BE2C (cell line): ENCODE results near the gene SARNP.

Experiments
- DNase-seq: peaks from one replicate; pipeline ENCODE4 v3.0.0-alpha.2; 2020
- H3K27me3 ChIP-seq: fragments of 250-450 bp; sonication (Bioruptor Pico); 2 replicates; pipeline ENCODE4 v1.5.1; 2020; ENCODE audit warnings: mild to moderate bottlenecking
- H3K36me3 ChIP-seq: fragments of 250-450 bp; sonication (Bioruptor Pico); 2 replicates; pipeline ENCODE4 v1.5.1; 2020; ENCODE audit warnings: mild to moderate bottlenecking
- H3K4me1 ChIP-seq: fragments of 250-450 bp; sonication (Bioruptor Pico); 2 replicates; pipeline ENCODE4 v1.5.1; 2020
- H3K4me3 ChIP-seq: 2 replicates; pipeline ENCODE4 v1.5.1; 2011; ENCODE audit warnings: low read depth, low read length
- H3K9me3 ChIP-seq: fragments of 250-450 bp; sonication (Bioruptor Pico); 2 replicates; pipeline ENCODE4 v1.5.1; 2020
- CTCF ChIP-seq: IDR thresholded peaks from 2 replicates; pipeline ENCODE4 v1.5.1; 2012; ENCODE audit warnings: mild to moderate bottlenecking, low read depth, low read length

SARNP gene

GRCh38 chr12:55757701-55758100 lies 59.8 kb downstream of the SARNP start:
- Histone ChIP-seq H3K4me3 (no peak overlapping the region), H3K27me3 (no peaks in the 10 kb centered on the region), H3K36me3 (peaks cover 80% of the 10 kb centered on the region), H3K9me3 (no peaks in the 10 kb centered on the region), H3K4me1 (no peaks in the 10 kb centered on the region)
- no peak for DNase-seq
- TF ChIP-seq CTCF: no peak

DNA sequence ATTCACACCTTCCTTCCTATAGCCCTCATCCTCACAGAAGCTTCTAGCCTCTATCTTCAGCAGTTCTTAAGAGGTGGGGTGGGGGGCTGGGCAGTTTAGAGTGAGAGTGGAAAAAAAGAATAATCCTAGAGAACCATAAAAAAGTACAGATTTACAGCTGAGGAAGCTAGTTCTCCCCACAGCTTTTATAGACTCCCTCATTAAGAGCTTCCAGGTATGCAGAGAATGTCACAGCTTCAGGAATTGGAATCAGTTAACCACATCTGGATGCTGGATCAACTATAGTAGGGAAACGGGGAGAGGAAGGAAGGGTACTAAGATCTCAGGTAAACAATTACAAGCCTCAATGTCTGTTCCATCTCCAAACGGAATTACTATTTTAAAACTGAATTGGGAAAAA lies 62.3 kb downstream of the SARNP start:
- DNase-seq: no peak
- Histone ChIP-seq H3K4me3 (no peak overlapping the region), H3K36me3 (peaks cover 90% of the 10 kb centered on the region), H3K27me3 (no peaks in the 10 kb centered on the region), H3K9me3 (no peaks in the 10 kb centered on the region), H3K4me1 (no peaks in the 10 kb centered on the region)
- TF ChIP-seq CTCF: no peak

DNA sequence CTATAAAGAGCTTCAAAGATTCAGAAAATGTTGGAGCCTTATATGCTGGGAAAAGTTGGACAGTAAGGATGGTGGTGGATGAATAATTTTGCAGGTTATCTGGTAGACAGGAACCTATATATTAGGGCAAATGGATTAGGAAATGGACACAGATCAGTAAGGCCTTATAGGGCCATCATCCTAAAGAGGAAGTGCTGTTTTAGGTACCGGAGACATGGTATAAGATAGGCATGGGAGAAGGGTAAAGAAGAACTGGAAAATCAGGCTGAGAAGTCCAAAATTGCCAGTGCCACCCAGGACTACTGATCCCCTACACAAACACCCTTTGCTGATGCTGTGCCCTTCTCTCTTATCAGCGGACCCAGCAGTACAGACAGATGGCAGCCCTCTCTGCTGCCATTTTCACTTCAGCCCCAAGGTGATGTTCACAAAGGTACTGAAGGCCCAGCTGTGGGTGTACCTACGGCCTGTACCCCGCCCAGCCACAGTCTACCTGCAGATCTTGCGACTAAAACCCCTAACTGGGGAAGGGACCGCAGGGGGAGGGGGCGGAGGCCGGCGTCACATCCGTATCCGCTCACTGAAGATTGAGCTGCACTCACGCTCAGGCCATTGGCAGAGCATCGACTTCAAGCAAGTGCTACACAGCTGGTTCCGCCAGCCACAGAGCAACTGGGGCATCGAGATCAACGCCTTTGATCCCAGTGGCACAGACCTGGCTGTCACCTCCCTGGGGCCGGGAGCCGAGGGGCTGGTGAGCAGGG lies 69.1 kb downstream of the SARNP start:
- Histone ChIP-seq H3K4me3 (no peak overlapping the region), H3K36me3 (peaks cover 61% of the 10 kb centered on the region), H3K4me1 (peaks cover 14% of the 10 kb centered on the region), H3K27me3 (no peaks in the 10 kb centered on the region), H3K9me3 (no peaks in the 10 kb centered on the region)
- DNase-seq: no peak
- no peak for TF ChIP-seq CTCF

GRCh38 chr12:55746913-55747231 lies 70.7 kb downstream of the SARNP start:
- peaks cover 20% of the 10 kb centered on the region for H3K4me1 ChIP-seq

DNA sequence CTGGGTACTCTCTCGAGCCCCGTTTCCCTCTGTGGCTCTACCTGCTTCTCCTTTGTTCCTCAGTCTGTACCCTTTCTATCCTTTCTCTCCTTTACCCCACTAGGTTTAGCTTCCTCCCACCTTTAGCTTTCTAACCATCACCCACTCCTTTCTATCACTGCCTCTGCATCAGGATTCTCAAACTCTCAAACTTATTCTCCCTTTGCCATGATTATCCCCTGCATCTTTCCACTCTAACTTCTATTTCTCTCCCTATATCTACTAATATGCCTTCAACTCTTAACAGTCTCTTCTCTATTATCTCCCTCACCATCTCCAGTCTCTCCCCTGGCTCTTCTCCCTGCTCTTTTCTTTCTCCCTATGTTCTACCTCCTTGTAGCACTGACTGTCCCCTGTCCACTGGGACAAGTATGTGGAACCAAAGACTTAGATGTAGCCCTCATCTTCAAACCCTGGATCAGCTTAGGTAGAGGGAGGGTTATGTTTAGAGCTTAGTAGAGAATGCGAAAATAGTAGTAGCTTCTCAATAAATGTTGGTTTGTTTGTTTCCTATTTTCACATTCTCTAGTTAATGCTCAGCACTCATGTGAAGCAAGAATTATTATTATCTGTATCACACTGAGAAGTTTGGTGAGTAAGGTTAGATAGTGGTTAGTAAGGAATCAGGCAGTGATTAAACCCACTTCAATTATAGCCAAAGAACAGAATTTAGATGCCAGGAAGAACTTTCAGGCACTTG lies 71.2 kb downstream of the SARNP start:
- peaks cover 42% of the 10 kb centered on the region for H3K36me3 ChIP-seq
- no peak for TF ChIP-seq CTCF
- H3K9me3 ChIP-seq: no peaks in the 10 kb centered on the region
- no peak for DNase-seq
- H3K4me3 ChIP-seq: peak overlapping the region; percentile 96
- peaks cover 20% of the 10 kb centered on the region for H3K4me1 ChIP-seq
- no peaks in the 10 kb centered on the region for H3K27me3 ChIP-seq

More at GRCh38 chr12:55746913-55747231, 70.7 kb downstream of the SARNP start:
- no peak for DNase-seq
- Histone ChIP-seq H3K36me3 (peaks cover 48% of the 10 kb centered on the region), H3K4me3 (no peak overlapping the region), H3K9me3 (no peaks in the 10 kb centered on the region), H3K27me3 (no peaks in the 10 kb centered on the region)
- TF ChIP-seq CTCF: no peak
